ENCODE measurements around the gene GABBR1.

DNA sequence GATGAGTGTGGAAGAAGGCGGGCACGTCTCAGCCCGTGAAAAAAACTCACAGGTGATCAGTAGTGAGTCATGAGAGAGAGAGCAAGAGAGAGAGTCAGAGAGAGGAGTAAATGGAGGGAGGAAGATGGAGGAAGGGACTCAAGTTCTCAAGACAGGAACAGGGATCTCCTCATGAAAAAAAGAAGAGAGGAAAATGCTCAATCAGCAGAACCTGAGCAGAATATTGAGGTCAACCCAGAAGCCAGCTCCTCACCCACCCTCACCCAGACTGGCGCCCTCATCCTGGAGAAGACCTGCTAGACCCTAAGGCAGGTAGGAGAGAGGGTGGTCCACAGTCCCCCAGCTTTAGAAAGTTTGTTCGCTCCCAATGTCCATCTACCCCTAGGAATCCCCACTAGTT lies 78.2 kb downstream of the GABBR1 start:
- TF ChIP-seq, protein P1, sequence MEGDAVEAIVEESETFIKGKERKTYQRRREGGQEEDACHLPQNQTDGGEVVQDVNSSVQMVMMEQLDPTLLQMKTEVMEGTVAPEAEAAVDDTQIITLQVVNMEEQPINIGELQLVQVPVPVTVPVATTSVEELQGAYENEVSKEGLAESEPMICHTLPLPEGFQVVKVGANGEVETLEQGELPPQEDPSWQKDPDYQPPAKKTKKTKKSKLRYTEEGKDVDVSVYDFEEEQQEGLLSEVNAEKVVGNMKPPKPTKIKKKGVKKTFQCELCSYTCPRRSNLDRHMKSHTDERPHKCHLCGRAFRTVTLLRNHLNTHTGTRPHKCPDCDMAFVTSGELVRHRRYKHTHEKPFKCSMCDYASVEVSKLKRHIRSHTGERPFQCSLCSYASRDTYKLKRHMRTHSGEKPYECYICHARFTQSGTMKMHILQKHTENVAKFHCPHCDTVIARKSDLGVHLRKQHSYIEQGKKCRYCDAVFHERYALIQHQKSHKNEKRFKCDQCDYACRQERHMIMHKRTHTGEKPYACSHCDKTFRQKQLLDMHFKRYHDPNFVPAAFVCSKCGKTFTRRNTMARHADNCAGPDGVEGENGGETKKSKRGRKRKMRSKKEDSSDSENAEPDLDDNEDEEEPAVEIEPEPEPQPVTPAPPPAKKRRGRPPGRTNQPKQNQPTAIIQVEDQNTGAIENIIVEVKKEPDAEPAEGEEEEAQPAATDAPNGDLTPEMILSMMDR (IDR thresholded peaks at IDR 0.05) = no peak
- TF ChIP-seq POLR2A (IDR thresholded peaks at IDR 0.05) = no peak

Measured in breast epithelium (tissue), 3 donors.